ENCODE measurements around the gene DHX16. TPM values are rescaled to one million over a fixed set of nuclear protein-coding genes. Genes with fewer than 3 reads are reported as not detected.
"Not testable (repeated sequence)": the region's sequence is repeated elsewhere in the genome, so short reads cannot be mapped to it uniquely, and the experiment has no call there.

Gene DHX16
- total RNA-seq, 2 donors from 2014 or later: 25.9 to 35.1 TPM

DNA sequence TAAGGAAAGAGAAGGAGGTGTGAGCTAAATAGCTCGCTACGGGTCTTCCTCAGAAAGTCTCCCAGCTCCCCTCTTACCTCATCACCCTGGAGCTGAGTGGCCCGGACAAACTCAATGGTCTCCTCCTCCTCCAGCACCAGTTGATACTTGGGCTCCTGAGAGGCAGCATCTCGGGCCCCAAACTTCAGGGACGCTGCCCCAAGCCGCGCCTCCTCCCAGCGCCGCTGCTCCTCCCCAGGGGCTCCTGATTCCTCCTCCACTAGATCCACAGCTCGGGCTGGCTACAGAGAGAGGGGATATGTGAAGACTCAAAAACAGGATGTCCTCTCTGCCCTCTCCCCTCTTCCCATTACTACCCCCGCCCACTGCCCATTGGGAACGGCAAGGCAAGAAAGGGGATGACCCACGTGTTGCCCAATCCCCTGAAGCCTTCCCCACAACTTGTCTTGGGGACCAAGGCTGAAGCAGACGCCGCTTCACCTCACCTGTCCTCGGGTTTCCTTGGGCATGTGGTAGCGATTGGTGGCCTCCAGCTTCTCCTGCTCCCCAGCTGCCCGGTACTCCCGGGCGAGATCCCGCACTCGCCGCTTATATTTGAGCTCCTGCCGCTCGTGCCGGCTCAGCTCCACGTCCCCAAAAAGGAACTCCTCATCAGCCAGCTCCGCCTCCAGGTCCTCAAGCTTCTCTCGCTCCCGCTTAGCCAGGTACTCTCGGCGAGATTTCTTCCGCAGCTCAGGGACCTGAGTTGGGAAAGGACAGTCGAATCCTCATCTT is 7.6 kb downstream of the DHX16 start:
- Histone ChIP-seq H3K27ac (no peak overlapping the region), H3K9me3 (no peaks in the 10 kb centered on the region), H3K9ac (ENCODE audit: low read depth in 2 of 2, low read length in 2 of 2) (no peak overlapping the region), H3K4me3 (no peak overlapping the region), H3K27me3 (no peaks in the 10 kb centered on the region), H3K4me1 (no peaks in the 10 kb centered on the region), H3K36me3 (peaks cover 25% of the 10 kb centered on the region)
- TF ChIP-seq, protein P1, sequence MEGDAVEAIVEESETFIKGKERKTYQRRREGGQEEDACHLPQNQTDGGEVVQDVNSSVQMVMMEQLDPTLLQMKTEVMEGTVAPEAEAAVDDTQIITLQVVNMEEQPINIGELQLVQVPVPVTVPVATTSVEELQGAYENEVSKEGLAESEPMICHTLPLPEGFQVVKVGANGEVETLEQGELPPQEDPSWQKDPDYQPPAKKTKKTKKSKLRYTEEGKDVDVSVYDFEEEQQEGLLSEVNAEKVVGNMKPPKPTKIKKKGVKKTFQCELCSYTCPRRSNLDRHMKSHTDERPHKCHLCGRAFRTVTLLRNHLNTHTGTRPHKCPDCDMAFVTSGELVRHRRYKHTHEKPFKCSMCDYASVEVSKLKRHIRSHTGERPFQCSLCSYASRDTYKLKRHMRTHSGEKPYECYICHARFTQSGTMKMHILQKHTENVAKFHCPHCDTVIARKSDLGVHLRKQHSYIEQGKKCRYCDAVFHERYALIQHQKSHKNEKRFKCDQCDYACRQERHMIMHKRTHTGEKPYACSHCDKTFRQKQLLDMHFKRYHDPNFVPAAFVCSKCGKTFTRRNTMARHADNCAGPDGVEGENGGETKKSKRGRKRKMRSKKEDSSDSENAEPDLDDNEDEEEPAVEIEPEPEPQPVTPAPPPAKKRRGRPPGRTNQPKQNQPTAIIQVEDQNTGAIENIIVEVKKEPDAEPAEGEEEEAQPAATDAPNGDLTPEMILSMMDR (IDR thresholded peaks at IDR 0.05): no peak
- no peak for DNase-seq
- intact Hi-C loops (cut with DNase I): no loop called here

DNA sequence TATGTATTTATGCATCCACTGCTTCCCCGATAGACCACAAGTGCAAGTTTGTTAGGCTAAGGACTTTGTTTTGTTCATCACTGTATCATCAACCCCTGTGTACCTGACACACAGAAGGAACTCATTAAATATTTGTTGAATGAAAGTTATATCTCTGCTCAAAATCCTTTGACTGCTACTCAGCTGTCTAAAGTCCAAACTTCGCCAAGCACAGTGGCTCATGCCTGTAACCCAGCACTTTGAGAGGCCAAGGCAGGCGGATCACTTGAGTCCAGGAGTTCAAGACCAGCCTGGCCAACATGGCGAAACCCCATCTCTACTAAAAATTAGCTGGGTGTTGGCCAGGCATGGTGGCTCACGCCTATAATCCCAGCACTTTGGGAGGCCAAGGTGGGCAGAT is 14.9 kb downstream of the DHX16 start:
- H3K4me3 ChIP-seq; H3K9me3 ChIP-seq; H3K9ac ChIP-seq (ENCODE audit: low read depth in 2 of 2, low read length in 2 of 2); DNase-seq; H3K4me1 ChIP-seq; H3K27me3 ChIP-seq; intact Hi-C loops (cut with DNase I); H3K27ac ChIP-seq: not testable (repeated sequence)
- peaks cover 24% of the 10 kb centered on the region for H3K36me3 ChIP-seq

DNA sequence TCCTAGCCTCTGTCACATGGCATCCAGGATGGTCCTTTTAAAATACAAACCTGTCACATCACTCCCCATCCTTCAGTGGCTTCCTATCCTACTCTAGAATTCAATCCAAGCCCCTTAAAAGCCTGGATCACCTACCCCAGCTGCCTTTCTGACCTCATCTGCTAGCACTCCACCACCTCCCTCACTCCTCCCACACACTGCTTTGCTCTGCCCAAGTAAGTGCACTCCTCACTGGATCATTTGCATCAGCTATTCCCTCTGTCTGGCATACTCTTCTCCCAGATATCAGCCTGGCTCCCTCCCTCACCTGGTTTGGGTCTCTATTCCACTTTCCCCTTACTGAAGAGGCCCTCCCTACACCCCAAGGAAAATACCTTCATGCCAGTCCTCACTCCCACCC is 15.4 kb downstream of the DHX16 start:
- TF ChIP-seq, protein P1 (IDR thresholded peaks at IDR 0.05): no peak
- Histone ChIP-seq H3K36me3 (peaks cover 24% of the 10 kb centered on the region), H3K4me3 (no peak overlapping the region)

DNA sequence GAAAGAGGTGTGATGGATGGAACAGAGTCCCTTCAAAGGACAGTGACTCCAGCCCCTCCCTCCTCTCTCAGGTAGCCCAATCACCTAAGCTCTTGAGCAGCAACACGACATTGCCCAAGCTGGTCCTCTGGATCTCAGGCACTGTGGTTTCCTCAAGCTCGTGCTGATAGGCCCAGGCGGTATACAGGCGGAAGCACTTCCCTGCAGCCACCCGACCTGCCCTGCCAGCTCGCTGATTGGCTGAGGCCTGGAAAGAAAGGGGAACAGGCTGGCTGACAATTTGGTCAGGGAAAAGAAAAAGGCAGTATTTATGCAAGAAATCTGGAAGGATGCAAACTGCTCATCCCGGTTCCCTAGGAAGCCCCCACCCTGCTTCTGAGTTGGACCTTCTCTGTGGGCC is 16.3 kb downstream of the DHX16 start:
- TF ChIP-seq, protein P1 (IDR thresholded peaks at IDR 0.05): no peak
- Histone ChIP-seq H3K4me3 (no peak overlapping the region), H3K27ac (no peak overlapping the region)

More for the DNA sequence above, 15.4 kb downstream of the DHX16 start:
- no peaks in the 10 kb centered on the region for H3K4me1 ChIP-seq
- intact Hi-C loops (cut with DNase I): no loop called here
- H3K9me3 ChIP-seq: no peaks in the 10 kb centered on the region
- no peak overlapping the region for H3K27ac ChIP-seq
- H3K9ac ChIP-seq (ENCODE audit: low read depth in 2 of 2, low read length in 2 of 2): no peak overlapping the region
- H3K27me3 ChIP-seq: no peaks in the 10 kb centered on the region
- DNase-seq: no peak

DNA sequence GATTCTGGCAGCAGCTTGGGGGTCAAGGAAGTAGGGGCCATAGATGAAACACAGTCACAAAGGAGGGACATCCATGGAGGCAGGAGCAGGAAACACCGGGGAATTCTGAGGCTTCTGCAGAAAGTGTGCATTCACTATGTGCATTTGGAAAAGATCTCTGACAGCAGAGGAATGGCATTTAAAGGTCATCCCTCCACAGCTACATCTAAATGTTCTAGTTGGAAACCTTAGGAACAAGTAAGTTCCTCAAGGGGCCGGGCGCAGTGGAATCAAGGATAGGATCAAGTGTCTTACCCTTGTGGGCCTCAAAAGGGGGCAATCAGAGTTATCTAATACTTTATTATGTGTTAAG is 17.1 kb downstream of the DHX16 start:
- DNase-seq: no peak
- no peaks in the 10 kb centered on the region for H3K9me3 ChIP-seq
- H3K9ac ChIP-seq (ENCODE audit: low read depth in 2 of 2, low read length in 2 of 2): no peak overlapping the region
- H3K4me1 ChIP-seq: no peaks in the 10 kb centered on the region
- peaks cover 16% of the 10 kb centered on the region for H3K36me3 ChIP-seq
- TF ChIP-seq, protein P1 (IDR thresholded peaks at IDR 0.05): no peak
- no peak overlapping the region for H3K27ac ChIP-seq
- H3K4me3 ChIP-seq: no peak overlapping the region
- H3K27me3 ChIP-seq: no peaks in the 10 kb centered on the region
- intact Hi-C loops (cut with DNase I): no loop called here

More for the DNA sequence above, 16.3 kb downstream of the DHX16 start:
- no peaks in the 10 kb centered on the region for H3K4me1 ChIP-seq
- H3K27me3 ChIP-seq: no peaks in the 10 kb centered on the region
- no peaks in the 10 kb centered on the region for H3K9me3 ChIP-seq
- no peak for DNase-seq
- peaks cover 19% of the 10 kb centered on the region for H3K36me3 ChIP-seq
- intact Hi-C loops (cut with DNase I): no loop called here
- H3K9ac ChIP-seq (ENCODE audit: low read depth in 2 of 2, low read length in 2 of 2): no peak overlapping the region

All from colonic mucosa (tissue), 4 donors.